Activated B cell treated with CpG ODN at 0.5 μM for 24 hours (primary cell): ENCODE data around the gene KIAA1671. TPM values are rescaled to one million over a fixed set of nuclear protein-coding genes. Genes with fewer than 3 reads are reported as not detected.
"Not testable (repeated sequence)": the region's sequence is repeated elsewhere in the genome, so short reads cannot be mapped to it uniquely, and the experiment has no call there.

Experiments
- ATAC-seq: fragments of 200-7000 bp; cut with Tn5 transposase; one replicate; pipeline ENCODE4 v1.10.0; 2021; ENCODE audit warnings: low read depth, mild to moderate bottlenecking, moderate library complexity
- CTCF ChIA-PET: fragments of 350-600 bp; sonication (Branson Sonifier 250); formaldehyde crosslinking; loops from one replicate; lab custom pipeline; 2021; ENCODE audit warnings: antibody characterized with exemption; lab: Charles Lee
- POLR2A ChIA-PET: fragments of 350-600 bp; sonication (Branson Sonifier 250); formaldehyde crosslinking; loops from one replicate; lab custom pipeline; 2021; ENCODE audit warnings: antibody characterized with exemption; lab: Charles Lee
- DNase-seq: peaks from one replicate; pipeline ENCODE4 v3.0.0; 2022
- H3K27ac Mint-ChIP-seq: one replicate; pipeline ENCODE4 v1.8.0; 2020; ENCODE audit warnings: mixed read lengths
- H3K27me3 Mint-ChIP-seq: one replicate; pipeline ENCODE4 v1.8.0; 2021; ENCODE audit warnings: mixed read lengths
- H3K36me3 Mint-ChIP-seq: one replicate; pipeline ENCODE4 v1.8.0; 2021; ENCODE audit warnings: low read depth, mixed read lengths
- H3K4me1 Mint-ChIP-seq: one replicate; pipeline ENCODE4 v1.8.0; 2021; ENCODE audit warnings: mixed read lengths
- H3K4me3 Mint-ChIP-seq: one replicate; pipeline ENCODE4 v1.8.0; 2020; ENCODE audit warnings: mild to moderate bottlenecking, mixed read lengths
- H3K9me3 Mint-ChIP-seq: one replicate; pipeline ENCODE4 v1.8.0; 2020; ENCODE audit warnings: mixed read lengths
- CTCF ChIP-seq: fragments of 200-600 bp; IDR thresholded peaks from one replicate; pipeline ENCODE4 v1.8.0; 2022; ENCODE audit warnings: antibody characterized with exemption, mild to moderate bottlenecking
- intact Hi-C: fragments of 100-400 bp; cut with micrococcal nuclease; formaldehyde crosslinking; loops from one replicate; pipeline ENCODE4 v1.15.1; 2024
- total RNA-seq: library from RNA; stranded (reverse); gene quantifications from 2 replicates; pipeline ENCODE4 v1.2.3, GENCODE V29; 2022

KIAA1671 gene
- total RNA-seq, result 0.02 and 0.04 TPM in 2 replicates

GRCh38 chr22:24951942-24952836 lies at the start of gene KIAA1671:
Gene KIAA1671 (plus strand): TSS chr22:24952716. CDS start chr22:25028000, 75,284 bp downstream.
- ATAC-seq, result peak; percentile 90
- Mint-ChIP-seq H3K27ac (no peak within 1 kb of the TSS), H3K9me3 (no peaks in the 10 kb centered on the region), H3K4me3 (peak within 1 kb of the TSS; percentile 68), H3K4me1 (peaks cover 14% of the 10 kb centered on the region), H3K36me3 (no peaks in the 10 kb centered on the region), H3K27me3 (peaks cover 72% of the 10 kb centered on the region)
- intact Hi-C loops, result loop anchor here (1.0 kb wide), 1 partner anchor 96 kb away; no protein-coding TSS in a partner anchor
- peak; percentile 73 for DNase-seq
- ChIA-PET POLR2A (no interaction called here), CTCF (no interaction called here)
- no peak for TF ChIP-seq CTCF

GRCh38 chr22:24905909-24906308 lies 46.6 kb upstream of the KIAA1671 start:
- intact Hi-C loops, result no loop called here
- CTCF ChIA-PET, result no interaction called here

GRCh38 chr22:24907101-24907500 lies 45.4 kb upstream of the KIAA1671 start:
- CTCF ChIA-PET, intact Hi-C loops, DNase-seq, H3K27ac Mint-ChIP-seq, POLR2A ChIA-PET, H3K4me1 Mint-ChIP-seq, H3K4me3 Mint-ChIP-seq, H3K27me3 Mint-ChIP-seq, ATAC-seq: not testable (repeated sequence)
- Mint-ChIP-seq H3K36me3 (peaks cover 11% of the 10 kb centered on the region), H3K9me3 (peaks cover 15% of the 10 kb centered on the region)

More at GRCh38 chr22:24905909-24906308, 46.6 kb upstream of the KIAA1671 start:
- POLR2A ChIA-PET, result no interaction called here
- Mint-ChIP-seq H3K9me3 (peaks cover 15% of the 10 kb centered on the region), H3K27me3 (no peaks in the 10 kb centered on the region), H3K4me1 (no peaks in the 10 kb centered on the region), H3K4me3 (no peak overlapping the region), H3K27ac (no peak overlapping the region), H3K36me3 (peaks cover 11% of the 10 kb centered on the region)
- ATAC-seq (no peak), DNase-seq (no peak)
- TF ChIP-seq CTCF, result no peak

GRCh38 chr22:24920029-24920428 lies 32.5 kb upstream of the KIAA1671 start:
- no peak for DNase-seq
- Mint-ChIP-seq H3K4me1 (no peaks in the 10 kb centered on the region), H3K4me3 (no peak overlapping the region), H3K27ac (no peak overlapping the region), H3K36me3 (no peaks in the 10 kb centered on the region), H3K27me3 (no peaks in the 10 kb centered on the region), H3K9me3 (no peaks in the 10 kb centered on the region)
- POLR2A ChIA-PET, result no interaction called here
- no peak for ATAC-seq
- CTCF ChIA-PET, result no interaction called here
- no peak for TF ChIP-seq CTCF
- intact Hi-C loops, result no loop called here

- intact Hi-C loops, result no loop called here
- no peak for DNase-seq
- no peak for ATAC-seq
- Mint-ChIP-seq H3K4me3 (no peak overlapping the region), H3K9me3 (no peaks in the 10 kb centered on the region), H3K27me3 (peaks cover 10% of the 10 kb centered on the region), H3K4me1 (no peaks in the 10 kb centered on the region), H3K36me3 (no peaks in the 10 kb centered on the region), H3K27ac (no peak overlapping the region)
- ChIA-PET POLR2A (interaction anchor here (0.5 kb wide), 1 partner anchor 425 kb away, joined by 6 read pairs; no protein-coding TSS in a partner anchor), CTCF (no interaction called here)
- no peak for TF ChIP-seq CTCF
These were observed 26.7 kb upstream of the KIAA1671 start for GRCh38 chr22:24925586-24926427.
